ENCODE measurements around the gene DRAM1.

DRAM1 gene

GRCh38 chr12:101957252-101957959 is 80.0 kb downstream of the DRAM1 start:
- no peak overlapping the region for H3K27ac ChIP-seq (ENCODE audit: low read length)
- WGBS (ENCODE audit: insufficient coverage, insufficient read length): no CpG with 5 or more reads among the region's 9 CpGs
- no peaks in the 10 kb centered on the region for H3K36me3 ChIP-seq (ENCODE audit: control insufficient read depth, insufficient read depth, low read length)
- H3K4me3 ChIP-seq (ENCODE audit: low read length): no peak overlapping the region
- DNase-seq (ENCODE audit: low read depth, low spot score): no peak
- no peaks in the 10 kb centered on the region for H3K27me3 ChIP-seq (ENCODE audit: control insufficient read depth, insufficient read depth, low read length)
- no peaks in the 10 kb centered on the region for H3K4me1 ChIP-seq (ENCODE audit: control insufficient read depth, insufficient read depth, low read length)
- H3K9me3 ChIP-seq (ENCODE audit: control insufficient read depth, insufficient read depth, low read length): peaks cover 1% of the 10 kb centered on the region; the same call in 1 of the 2 replicates

- H3K4me1 ChIP-seq (ENCODE audit: control insufficient read depth, insufficient read depth, low read length): no peaks in the 10 kb centered on the region
- H3K27me3 ChIP-seq (ENCODE audit: control insufficient read depth, insufficient read depth, low read length): no peaks in the 10 kb centered on the region
- H3K4me3 ChIP-seq (ENCODE audit: low read length): no peak overlapping the region
- no CpG with 5 or more reads among the region's 2 CpGs for WGBS (ENCODE audit: insufficient coverage, insufficient read length)
- no peaks in the 10 kb centered on the region for H3K36me3 ChIP-seq (ENCODE audit: control insufficient read depth, insufficient read depth, low read length)
- no peak for DNase-seq (ENCODE audit: low read depth, low spot score)
- H3K27ac ChIP-seq (ENCODE audit: low read length): no peak overlapping the region
- peaks cover 1% of the 10 kb centered on the region; the same call in 1 of the 2 replicates for H3K9me3 ChIP-seq (ENCODE audit: control insufficient read depth, insufficient read depth, low read length)
Measured at GRCh38 chr12:101959607-101960006, 82.2 kb downstream of the DRAM1 start.

- Histone ChIP-seq H3K27ac (ENCODE audit: low read length) (no peak overlapping the region), H3K36me3 (ENCODE audit: control insufficient read depth, insufficient read depth, low read length) (no peaks in the 10 kb centered on the region), H3K9me3 (ENCODE audit: control insufficient read depth, insufficient read depth, low read length) (peaks cover 1% of the 10 kb centered on the region; the same call in 1 of the 2 replicates), H3K4me3 (ENCODE audit: low read length) (no peak overlapping the region), H3K4me1 (ENCODE audit: control insufficient read depth, insufficient read depth, low read length) (no peaks in the 10 kb centered on the region), H3K27me3 (ENCODE audit: control insufficient read depth, insufficient read depth, low read length) (no peaks in the 10 kb centered on the region)
- DNase-seq (ENCODE audit: low read depth, low spot score): no peak
- no CpG with 5 or more reads among the region's 1 CpG for WGBS (ENCODE audit: insufficient coverage, insufficient read length)
Measured at GRCh38 chr12:101962486-101962885, 85.1 kb downstream of the DRAM1 start.

GRCh38 chr12:101963697-101964096 is 86.3 kb downstream of the DRAM1 start:
- no peaks in the 10 kb centered on the region for H3K36me3 ChIP-seq (ENCODE audit: control insufficient read depth, insufficient read depth, low read length)
- no peak overlapping the region for H3K4me3 ChIP-seq (ENCODE audit: low read length)
- no peak for DNase-seq (ENCODE audit: low read depth, low spot score)
- H3K4me1 ChIP-seq (ENCODE audit: control insufficient read depth, insufficient read depth, low read length): no peaks in the 10 kb centered on the region
- H3K9me3 ChIP-seq (ENCODE audit: control insufficient read depth, insufficient read depth, low read length): peaks cover 1% of the 10 kb centered on the region; the same call in 1 of the 2 replicates
- H3K27me3 ChIP-seq (ENCODE audit: control insufficient read depth, insufficient read depth, low read length): no peaks in the 10 kb centered on the region
- H3K27ac ChIP-seq (ENCODE audit: low read length): no peak overlapping the region
- WGBS (ENCODE audit: insufficient coverage, insufficient read length): no CpG with 5 or more reads among the region's 1 CpG

- Histone ChIP-seq H3K4me1 (ENCODE audit: control insufficient read depth, insufficient read depth, low read length) (no peaks in the 10 kb centered on the region), H3K36me3 (ENCODE audit: control insufficient read depth, insufficient read depth, low read length) (no peaks in the 10 kb centered on the region), H3K27ac (ENCODE audit: low read length) (no peak overlapping the region), H3K27me3 (ENCODE audit: control insufficient read depth, insufficient read depth, low read length) (no peaks in the 10 kb centered on the region), H3K4me3 (ENCODE audit: low read length) (no peak overlapping the region), H3K9me3 (ENCODE audit: control insufficient read depth, insufficient read depth, low read length) (no peaks in the 10 kb centered on the region)
- DNase-seq (ENCODE audit: low read depth, low spot score): no peak
- no CpG with 5 or more reads among the region's 1 CpG for WGBS (ENCODE audit: insufficient coverage, insufficient read length)
Measured at GRCh38 chr12:101966496-101966895, 89.1 kb downstream of the DRAM1 start.

GRCh38 chr12:101967506-101967905 is 90.1 kb downstream of the DRAM1 start:
- no peak overlapping the region for H3K4me3 ChIP-seq (ENCODE audit: low read length)
- H3K27me3 ChIP-seq (ENCODE audit: control insufficient read depth, insufficient read depth, low read length): no peaks in the 10 kb centered on the region
- no peak for DNase-seq (ENCODE audit: low read depth, low spot score)
- WGBS (ENCODE audit: insufficient coverage, insufficient read length): no CpG with 5 or more reads among the region's 4 CpGs
- H3K27ac ChIP-seq (ENCODE audit: low read length): no peak overlapping the region
- H3K9me3 ChIP-seq (ENCODE audit: control insufficient read depth, insufficient read depth, low read length): no peaks in the 10 kb centered on the region
- no peaks in the 10 kb centered on the region for H3K36me3 ChIP-seq (ENCODE audit: control insufficient read depth, insufficient read depth, low read length)
- no peaks in the 10 kb centered on the region for H3K4me1 ChIP-seq (ENCODE audit: control insufficient read depth, insufficient read depth, low read length)

GRCh38 chr12:101968770-101969169 is 91.4 kb downstream of the DRAM1 start:
- DNase-seq (ENCODE audit: low read depth, low spot score): no peak
- no peaks in the 10 kb centered on the region for H3K27me3 ChIP-seq (ENCODE audit: control insufficient read depth, insufficient read depth, low read length)
- WGBS (ENCODE audit: insufficient coverage, insufficient read length): no CpG with 5 or more reads among the region's 1 CpG
- no peak overlapping the region for H3K4me3 ChIP-seq (ENCODE audit: low read length)
- no peak overlapping the region for H3K27ac ChIP-seq (ENCODE audit: low read length)
- no peaks in the 10 kb centered on the region for H3K36me3 ChIP-seq (ENCODE audit: control insufficient read depth, insufficient read depth, low read length)
- no peaks in the 10 kb centered on the region for H3K9me3 ChIP-seq (ENCODE audit: control insufficient read depth, insufficient read depth, low read length)
- H3K4me1 ChIP-seq (ENCODE audit: control insufficient read depth, insufficient read depth, low read length): no peaks in the 10 kb centered on the region
